Measurements from ENCODE around the gene MEF2A.

Gene MEF2A

GRCh38 chr15:99717161-99718009 is 151.6 kb downstream of the MEF2A start (continued):
- TF ChIP-seq RARB (CRISPR knock-in tag; IDR thresholded peaks at IDR 0.05) (no peak), TSHZ2 (CRISPR knock-in tag; IDR thresholded peaks at IDR 0.05) (no peak), CSDC2 (CRISPR knock-in tag; IDR thresholded peaks at IDR 0.05) (no peak), ARNTL (CRISPR knock-in tag; IDR thresholded peaks at IDR 0.05; ENCODE audit: borderline replicate concordance, low read depth) (no peak), OSR1 (CRISPR knock-in tag; IDR thresholded peaks at IDR 0.05) (no peak), ZNF8 (CRISPR knock-in tag; IDR thresholded peaks at IDR 0.05) (no peak), CSRNP3 (CRISPR knock-in tag; IDR thresholded peaks at IDR 0.05) (no peak)

- ATAC-seq: no peak
- no peak for TF ChIP-seq ISL1 (CRISPR knock-in tag; IDR thresholded peaks at IDR 0.05)
- no peak for TF ChIP-seq SNAI2 (CRISPR knock-in tag; IDR thresholded peaks at IDR 0.05)
- no peak for TF ChIP-seq ZNF70 (CRISPR knock-in tag; IDR thresholded peaks at IDR 0.05)
- no peak for TF ChIP-seq OSR1 (CRISPR knock-in tag; IDR thresholded peaks at IDR 0.05)
- no peak for TF ChIP-seq POU6F1 (CRISPR knock-in tag; IDR thresholded peaks at IDR 0.05; ENCODE audit: borderline replicate concordance, low read depth)
- no peak for TF ChIP-seq ARNTL (CRISPR knock-in tag; IDR thresholded peaks at IDR 0.05; ENCODE audit: borderline replicate concordance, low read depth)
- TF ChIP-seq TCF4 (CRISPR knock-in tag; IDR thresholded peaks at IDR 0.05; ENCODE audit: borderline replicate concordance): no peak
- TF ChIP-seq TOX (CRISPR knock-in tag; IDR thresholded peaks at IDR 0.05; ENCODE audit: borderline replicate concordance): no peak
- no peak for TF ChIP-seq PATZ1 (CRISPR knock-in tag; IDR thresholded peaks at IDR 0.05; ENCODE audit: borderline replicate concordance)
- TF ChIP-seq ZNF565 (CRISPR knock-in tag; conservative IDR thresholded peaks at IDR 0.05; ENCODE audit: low read depth): no peak
- no peak for TF ChIP-seq CREB5 (CRISPR knock-in tag; IDR thresholded peaks at IDR 0.05; ENCODE audit: low read depth)
These were observed 152.6 kb downstream of the MEF2A start for GRCh38 chr15:99718421-99718820.

- peak; percentile 42; the same call in 2 of the 3 replicates for ATAC-seq
- no peak for TF ChIP-seq CSDC2 (CRISPR knock-in tag; IDR thresholded peaks at IDR 0.05)
- no peak for TF ChIP-seq CREB5 (CRISPR knock-in tag; IDR thresholded peaks at IDR 0.05; ENCODE audit: low read depth)
- TF ChIP-seq TOX (CRISPR knock-in tag; IDR thresholded peaks at IDR 0.05; ENCODE audit: borderline replicate concordance): no peak
- no peak for TF ChIP-seq RARB (CRISPR knock-in tag; IDR thresholded peaks at IDR 0.05)
- no peak for TF ChIP-seq ISL1 (CRISPR knock-in tag; IDR thresholded peaks at IDR 0.05)
- no peak for TF ChIP-seq ESRRG (CRISPR knock-in tag; IDR thresholded peaks at IDR 0.05)
- no peak for TF ChIP-seq PATZ1 (CRISPR knock-in tag; IDR thresholded peaks at IDR 0.05; ENCODE audit: borderline replicate concordance)
- no peak for TF ChIP-seq ZNF8 (CRISPR knock-in tag; IDR thresholded peaks at IDR 0.05)
- TF ChIP-seq TSHZ2 (CRISPR knock-in tag; IDR thresholded peaks at IDR 0.05): no peak
- TF ChIP-seq ZNF565 (CRISPR knock-in tag; conservative IDR thresholded peaks at IDR 0.05; ENCODE audit: low read depth): no peak
These were observed 153.3 kb downstream of the MEF2A start for GRCh38 chr15:99719096-99719541.
